Activated CD4-positive, alpha-beta T cell treated with anti-CD3 and anti-CD28 coated beads for 4 hours (primary cell): ENCODE data around the gene STXBP6.
"Not testable (repeated sequence)": the region's sequence is repeated elsewhere in the genome, so short reads cannot be mapped to it uniquely, and the experiment has no call there.

Experiments
- DNase-seq, 2 donors: peaks; one replicate each; pipeline ENCODE4 v3.0.0-alpha.2; 2020

STXBP6 gene

DNA sequence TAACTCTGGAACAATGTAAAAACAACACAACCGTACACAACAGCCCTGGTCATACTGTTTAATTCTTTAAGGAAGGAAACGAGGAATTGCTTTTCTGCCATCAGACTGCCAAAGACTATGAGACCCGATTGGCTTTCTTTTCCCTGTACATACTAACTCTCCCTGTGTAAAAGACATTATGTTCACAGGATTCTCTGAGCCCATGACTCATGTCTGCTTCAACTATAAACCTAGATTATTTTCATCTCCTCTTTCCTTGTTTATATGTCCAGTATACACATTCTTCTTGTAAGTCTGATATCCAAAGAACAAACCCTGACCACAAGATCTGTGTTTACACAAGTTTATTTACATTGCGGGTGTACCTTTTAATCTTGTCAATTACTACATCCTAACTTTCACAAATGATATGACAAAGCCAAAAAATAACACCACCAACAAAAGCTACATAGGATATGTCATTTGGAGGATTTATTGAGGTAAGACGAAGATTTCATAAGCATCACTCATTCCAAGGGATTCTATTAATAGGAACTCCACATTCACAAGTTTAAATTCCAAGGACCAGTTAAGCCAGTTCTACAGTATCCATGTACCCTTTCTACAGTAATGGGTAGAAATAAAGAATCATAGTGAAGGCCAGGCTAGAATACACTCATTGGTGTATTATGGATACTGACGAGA is 67.3 kb downstream of the STXBP6 start:
- DNase-seq: no peak

DNA sequence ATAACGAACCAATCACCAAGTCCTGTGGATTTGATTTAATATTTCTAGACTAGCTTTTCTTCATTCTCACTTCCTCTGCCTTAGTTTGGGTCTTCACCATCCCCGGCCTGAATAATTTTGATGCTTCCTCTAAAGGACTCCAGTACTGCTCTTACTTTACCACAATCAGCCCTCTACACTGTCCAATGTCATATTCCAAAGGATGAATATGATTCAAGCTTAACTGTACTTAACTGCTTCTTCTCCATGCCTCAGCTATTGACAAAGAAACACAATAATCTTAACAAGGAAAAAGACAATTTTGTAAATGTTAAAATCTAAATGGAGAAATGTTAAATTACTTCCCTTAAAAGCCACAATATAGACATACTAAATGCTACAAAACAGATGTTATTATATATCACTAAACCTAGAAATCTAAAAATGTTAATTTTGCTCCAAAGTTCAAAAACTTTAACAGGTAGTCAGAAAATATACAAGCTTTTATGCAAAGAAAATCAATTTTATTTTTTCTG is 70.2 kb downstream of the STXBP6 start:
- no peak for DNase-seq

DNA sequence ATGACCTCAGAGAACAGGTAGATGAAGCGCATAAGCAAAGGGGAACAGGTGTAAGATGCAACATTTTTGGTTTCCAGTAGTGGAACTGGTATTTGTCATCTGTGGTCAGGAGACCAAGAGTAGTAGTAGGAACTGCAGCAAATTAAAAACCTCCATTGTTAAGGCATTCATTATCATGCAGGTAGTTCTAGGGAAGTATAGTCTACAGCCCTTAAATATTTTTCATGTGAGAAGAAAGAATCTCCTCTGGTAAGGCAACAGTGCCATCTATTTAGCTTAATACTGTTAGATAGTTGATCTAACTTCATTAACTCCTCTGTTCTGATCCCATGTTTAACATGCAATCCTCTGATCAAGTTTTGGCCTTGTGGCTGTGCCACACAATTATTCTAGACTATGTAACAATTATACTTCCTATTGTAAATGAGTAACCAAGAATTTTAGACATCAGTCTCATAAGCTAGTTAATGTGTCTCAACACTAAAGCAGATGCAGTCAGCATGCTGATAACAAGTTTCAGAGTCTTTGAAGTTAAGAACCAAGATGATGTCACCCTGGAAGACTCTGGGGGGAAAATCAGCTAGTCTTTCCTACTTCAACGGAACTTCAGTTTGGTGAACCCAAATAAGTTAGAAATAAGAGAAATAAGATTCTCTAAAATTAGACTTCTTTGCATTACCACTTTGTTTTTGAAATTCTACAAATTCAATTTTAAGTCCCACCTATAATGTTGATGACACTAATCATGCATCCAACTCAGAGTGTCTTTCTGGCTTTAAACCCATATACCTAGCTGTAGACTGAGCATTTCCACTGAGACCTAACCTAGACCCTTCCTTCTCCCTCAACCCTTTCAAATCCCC is 70.9 kb downstream of the STXBP6 start:
- DNase-seq: no peak

DNA sequence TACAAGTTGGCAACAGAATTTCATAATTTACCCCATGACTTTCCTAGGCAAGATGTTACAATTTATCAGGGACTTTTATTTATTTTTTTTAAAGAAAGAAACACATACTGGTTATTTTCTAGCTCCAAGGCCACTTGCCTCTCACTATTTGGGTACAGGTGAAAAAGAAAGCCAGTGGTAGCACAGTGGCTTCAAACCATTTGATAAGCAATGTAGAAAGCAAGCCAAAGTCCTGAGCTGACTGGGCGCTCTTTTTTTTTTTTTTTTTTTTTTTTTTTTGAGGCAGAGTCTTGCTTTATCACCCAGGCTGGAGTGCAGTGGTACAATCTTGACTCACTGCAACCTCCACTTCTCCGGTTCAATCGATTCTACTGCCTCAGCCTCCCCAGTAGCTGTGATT is 73.3 kb downstream of the STXBP6 start:
- DNase-seq: no peak

DNA sequence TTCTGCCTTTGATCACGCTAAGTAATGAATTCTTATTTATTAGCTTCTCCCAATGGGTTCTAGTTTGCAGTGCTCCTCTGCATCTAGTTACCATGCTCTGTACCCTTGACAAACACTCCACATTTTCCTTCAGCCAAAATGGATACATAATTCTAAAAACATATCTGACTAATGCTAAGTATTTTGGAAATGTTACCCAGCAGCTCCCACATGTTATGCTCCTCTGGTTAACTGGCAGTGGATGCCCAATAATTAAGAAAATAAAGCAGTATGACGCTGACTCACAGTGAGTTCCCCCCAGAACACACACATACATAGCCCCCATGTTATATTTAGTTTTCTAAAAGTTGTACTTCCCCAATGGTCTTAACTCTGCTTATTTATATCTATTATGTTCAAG is 74.6 kb downstream of the STXBP6 start:
- DNase-seq: no peak

DNA sequence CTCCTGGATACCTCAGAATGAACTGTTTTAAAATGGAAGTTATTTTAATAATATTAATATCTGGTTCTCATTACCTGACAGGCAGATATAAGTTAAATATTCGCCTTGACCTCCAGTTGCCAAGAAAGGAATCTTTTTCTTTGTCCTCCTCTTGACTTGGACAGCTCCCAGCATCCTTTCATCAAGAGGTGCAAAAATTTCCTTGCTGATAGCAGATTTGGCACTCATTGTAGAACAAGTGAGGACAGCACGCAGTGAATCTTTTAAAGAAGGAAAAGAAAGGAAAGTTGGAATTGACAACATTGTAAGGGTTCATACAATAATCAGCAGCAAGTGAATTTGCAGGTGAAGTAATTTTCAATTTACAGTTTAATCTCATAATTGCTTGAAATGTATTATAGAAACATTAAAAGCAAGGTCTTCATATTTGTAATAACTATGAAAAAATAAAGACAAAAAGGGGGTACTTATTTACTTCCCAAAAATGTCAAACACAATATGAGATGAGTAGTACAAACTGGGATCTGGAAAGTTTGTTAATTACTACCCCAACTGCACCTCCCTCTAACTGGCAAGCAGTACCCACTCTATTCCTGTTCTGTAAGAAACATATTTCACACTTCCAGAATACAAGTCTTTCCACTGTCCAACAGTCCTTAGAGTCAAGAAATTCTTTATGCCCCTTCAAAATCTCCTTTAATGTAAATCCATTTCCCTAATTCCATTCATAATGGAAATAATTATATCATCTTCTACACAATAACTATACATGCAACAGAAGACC is 75.2 kb downstream of the STXBP6 start:
- DNase-seq: no peak

DNA sequence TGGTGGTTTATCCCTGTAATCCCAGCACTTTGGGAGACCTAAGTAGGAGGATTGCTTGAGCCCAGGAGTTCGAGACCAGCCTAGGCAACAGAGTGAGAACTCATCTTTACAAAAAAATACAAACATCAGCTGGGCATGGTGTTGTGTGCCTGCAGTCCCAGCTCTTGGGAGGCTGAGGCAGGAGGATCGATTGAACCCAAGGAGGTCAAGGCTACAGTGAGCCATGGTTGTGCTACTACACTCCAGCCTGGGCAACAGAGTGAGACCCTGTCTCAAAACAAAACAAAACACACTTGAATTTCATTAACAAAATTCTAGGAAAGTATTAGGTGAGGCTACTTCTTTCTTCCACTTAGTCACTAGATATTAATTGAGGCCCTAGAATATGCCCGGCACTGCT is 77.1 kb downstream of the STXBP6 start:
- DNase-seq: no peak

DNA sequence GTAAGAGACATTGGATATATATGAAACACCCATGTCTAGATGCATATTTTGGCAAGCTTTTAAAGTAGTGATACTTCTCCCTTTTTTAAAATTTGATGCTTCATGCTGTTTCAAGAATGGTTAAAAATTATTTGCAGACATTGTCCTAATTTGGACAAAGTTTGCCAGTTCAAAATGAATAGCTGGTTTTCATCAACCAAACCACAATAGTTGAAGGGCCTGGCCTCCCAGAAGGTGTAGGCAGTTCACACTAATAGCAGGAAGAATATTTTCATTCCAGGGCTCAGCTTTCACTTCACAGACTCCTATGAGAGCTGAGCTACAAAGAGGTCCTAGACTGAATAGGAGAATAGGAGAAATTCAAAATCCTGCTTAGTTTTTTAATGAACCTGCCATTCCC is 78.7 kb downstream of the STXBP6 start:
- no peak for DNase-seq

DNA sequence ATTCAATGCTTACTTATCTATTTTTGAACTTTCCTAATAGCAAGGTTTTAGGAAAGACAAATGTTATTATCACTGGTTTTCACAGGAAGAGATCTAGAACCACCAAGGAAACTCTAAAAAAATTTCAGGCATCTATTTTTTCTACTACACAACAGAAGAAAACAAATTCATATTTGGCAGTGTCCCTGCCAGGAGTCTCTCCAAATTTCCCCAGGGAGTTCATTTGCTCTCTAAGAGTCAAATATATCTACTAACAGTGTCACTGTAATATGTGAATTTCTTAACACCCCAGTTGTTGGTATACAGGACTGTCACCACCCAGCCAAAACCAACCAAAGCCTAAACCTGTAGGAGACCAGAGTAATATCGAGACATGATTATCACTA is 83.4 kb downstream of the STXBP6 start:
- no peak for DNase-seq

DNA sequence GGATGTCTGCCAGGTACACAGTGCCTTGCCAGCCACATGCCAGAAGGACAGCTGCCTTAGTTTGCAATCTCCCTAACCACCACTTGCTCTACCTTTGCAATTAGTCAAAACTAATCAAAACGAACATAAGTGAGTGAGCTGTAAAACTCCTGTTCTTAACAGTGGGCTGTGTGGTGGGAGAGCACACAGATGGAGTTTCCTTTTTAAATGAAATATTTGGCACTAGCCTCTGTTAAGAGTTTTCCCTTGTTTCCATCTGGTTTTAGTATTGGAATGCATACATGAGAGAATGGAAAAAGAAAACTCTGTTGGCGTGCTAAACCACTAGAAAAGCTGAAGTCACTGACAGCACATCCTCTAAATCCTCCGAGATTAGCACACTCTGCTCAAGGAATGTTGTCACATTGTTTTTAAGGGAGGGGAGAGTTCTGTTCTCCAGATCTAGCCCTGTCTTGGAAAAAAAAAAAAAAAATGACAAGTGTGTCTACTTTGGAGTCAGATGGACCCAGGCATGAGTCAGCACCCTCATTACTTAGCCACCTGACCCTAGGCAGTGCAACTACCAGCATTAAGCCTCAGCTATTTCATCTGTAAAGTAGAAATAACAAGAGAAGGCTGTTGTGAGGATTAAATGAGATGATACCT is 83.9 kb downstream of the STXBP6 start:
- no peak for DNase-seq

DNA sequence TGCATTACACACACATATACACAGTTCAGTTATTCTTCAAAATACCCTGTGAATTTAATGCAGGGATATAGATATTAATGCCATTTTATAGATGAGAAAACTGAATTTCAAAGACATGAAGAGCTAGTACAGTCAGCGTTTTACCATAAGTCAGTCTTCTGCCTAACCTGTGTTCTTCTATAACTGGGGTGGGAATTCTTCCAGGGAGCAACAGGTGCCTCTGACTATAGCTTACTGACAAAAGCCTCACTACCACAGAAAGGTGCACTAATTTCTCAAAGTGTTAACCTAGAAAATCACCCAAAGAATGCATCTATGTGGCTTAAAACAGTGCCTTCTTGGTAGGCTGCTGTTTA is 84.4 kb downstream of the STXBP6 start:
- DNase-seq: no peak

DNA sequence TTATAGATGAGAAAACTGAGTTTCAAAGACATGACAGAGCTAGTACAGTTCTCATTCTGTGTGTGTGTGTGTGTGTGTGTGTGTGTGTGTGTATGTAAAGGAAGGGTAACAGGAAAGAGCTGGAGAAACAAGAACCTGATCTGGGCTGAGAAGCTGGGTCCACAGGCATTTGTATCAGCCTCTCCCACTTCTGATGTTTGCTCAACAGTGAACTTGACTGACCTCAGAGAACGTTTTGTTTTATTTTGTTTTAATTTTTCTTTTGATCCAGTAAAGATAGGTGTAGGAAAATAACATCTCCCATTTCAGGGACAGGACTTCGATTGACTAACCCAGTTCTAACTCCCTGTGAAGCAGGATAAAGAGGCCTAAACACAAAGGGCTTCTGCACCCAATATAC is 85.4 kb downstream of the STXBP6 start:
- no peak for DNase-seq

DNA sequence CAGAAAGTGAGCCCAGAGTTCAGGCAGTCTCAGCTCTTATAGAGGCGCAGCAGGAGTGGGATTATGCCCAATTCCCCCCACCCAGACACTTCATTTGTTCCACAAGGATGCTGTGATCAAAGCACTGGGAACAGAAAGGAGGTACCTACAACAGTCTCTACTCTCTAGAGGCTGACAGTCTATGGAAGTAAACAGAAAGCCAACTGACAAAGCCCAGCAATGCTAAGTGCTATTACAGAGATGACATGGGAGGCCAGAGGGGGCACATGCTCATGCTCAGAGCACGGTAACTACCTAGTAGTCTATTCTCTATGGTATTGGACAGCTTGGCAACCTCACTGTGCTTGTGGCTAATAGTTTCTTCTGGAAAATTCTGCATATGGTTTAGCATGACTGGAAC is 85.9 kb downstream of the STXBP6 start:
- no peak for DNase-seq

DNA sequence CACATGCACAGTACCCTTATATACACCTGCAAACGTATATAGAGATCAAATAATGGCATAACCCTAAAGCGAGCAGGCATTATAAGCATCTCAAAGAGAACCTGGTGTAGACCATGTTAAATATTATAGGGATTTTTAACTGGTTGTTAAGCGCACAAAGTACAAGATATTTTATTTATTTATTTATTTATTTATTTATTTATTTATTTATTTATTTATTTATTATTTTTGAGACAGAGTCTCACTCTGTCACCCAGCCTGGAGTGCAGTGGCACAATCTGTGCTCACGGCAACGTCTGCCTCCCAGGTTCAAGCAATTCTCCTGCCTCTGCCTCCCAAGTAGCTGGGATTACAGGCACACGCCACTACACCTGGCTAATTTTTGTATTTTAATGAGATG is 87.8 kb downstream of the STXBP6 start:
- not testable (repeated sequence) for DNase-seq

DNA sequence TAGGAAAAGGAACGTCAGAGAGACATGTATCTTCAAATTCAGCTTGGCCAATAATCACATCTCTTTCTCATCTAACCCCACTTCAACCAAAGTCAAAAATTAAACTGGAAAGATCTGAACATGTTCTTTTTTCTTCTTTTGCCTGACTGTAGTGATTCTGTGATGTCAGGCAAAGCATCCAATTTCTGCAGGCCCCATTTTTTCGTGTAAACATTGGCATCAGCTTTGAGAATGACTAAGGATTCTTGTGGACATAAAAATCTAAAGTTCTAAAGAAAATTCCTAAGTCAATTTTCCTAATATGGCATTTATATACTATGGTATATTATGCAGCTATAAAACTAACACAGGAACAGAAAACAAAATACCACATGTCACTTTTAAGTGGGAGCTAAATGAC is 89.1 kb downstream of the STXBP6 start:
- DNase-seq: no peak

DNA sequence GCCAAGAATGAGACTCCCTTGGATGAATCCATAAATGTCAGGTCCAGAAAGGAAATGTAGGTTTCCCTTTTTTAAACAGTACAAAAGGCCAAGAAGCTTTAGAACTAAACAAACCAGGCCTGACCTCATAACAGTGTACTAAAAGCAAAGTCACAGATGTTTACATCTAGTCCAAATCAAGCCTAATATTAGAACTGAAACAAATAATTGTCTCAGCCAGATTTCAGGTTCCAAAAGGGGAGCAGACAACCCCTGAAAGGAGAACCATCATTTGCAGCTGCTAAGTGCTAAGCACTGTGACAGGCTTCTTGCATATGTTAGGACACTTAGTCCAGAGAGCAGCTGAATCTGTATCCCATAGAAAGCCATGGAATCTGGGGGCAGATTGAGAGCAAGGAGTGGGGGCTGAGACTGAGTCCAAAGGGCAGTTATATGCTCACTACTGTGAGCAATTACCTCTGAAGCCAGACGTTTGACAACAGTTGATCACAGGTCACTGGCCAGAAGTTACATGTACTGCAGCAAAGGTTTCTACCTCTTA is 90.1 kb downstream of the STXBP6 start:
- DNase-seq: no peak

DNA sequence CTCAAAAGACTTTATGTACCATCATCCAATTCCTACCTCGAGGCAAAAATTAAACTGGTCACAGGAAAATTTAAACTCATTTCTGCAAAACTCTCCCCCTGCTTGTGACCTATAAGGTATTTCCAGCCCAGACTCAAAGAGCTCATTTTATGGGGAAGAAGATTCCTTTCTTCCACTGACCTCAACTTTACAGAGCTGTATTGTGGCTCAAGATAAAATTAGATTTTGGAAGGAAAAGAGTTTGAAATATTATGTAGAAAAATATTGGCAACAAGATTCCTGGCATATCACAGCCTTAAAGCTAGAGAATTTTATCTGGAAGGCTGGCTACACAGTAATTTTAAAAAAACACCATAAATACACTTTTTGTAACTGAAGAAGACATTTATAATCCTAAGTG is 91.7 kb downstream of the STXBP6 start:
- DNase-seq: no peak

DNA sequence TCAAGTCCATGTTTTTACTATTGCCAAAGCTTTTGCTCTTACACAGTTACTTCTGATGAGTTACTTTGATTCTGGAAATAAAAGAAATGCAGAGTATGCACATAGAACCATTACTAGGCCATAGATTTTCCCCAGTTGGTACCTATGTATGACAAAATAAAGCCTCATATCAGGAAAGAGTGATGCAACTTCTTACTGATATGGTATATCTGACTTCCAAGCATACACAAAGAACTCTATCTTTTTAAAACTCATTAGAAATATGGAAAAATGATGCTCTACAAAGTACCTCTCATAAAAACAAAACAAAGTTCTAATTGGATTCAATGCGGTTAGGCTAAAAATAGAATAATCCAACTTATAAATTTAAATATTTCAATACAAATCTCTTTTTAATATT is 92.1 kb downstream of the STXBP6 start:
- no peak for DNase-seq

DNA sequence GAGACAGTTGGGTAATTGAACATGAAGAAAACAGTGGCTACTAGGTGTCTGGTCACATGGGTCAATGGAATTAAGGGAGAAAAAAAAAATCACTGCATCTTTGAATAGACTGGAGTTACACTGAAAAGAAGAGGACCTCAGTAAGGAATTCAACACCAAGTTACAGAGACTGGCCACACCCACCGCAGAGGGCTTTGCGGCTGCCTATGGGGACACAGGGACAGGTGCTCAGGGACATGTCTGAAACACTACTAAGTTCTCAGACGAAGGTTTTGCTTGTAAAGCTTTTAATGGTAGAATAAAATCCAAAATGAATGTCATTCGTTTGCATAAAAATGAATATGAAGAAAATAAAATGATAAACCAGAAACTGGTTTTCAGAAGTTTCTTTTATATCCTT is 93.8 kb downstream of the STXBP6 start:
- no peak for DNase-seq

DNA sequence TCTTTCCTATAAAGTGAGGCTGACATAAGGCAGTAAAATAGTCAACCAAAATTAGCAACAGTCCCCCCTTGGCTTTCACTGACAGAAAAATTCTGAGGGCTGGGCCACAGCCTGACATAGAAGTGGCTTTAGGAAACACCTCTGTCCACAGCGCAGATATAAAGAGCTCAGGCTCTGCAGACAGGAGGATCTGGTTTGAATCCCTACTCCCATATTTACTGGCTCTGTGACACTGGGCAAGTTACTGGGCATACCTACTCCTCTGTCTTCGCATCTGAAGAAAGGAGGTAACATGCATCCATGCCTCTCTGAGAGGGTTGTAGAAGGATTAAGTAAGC is 95.3 kb downstream of the STXBP6 start:
- DNase-seq: no peak

DNA sequence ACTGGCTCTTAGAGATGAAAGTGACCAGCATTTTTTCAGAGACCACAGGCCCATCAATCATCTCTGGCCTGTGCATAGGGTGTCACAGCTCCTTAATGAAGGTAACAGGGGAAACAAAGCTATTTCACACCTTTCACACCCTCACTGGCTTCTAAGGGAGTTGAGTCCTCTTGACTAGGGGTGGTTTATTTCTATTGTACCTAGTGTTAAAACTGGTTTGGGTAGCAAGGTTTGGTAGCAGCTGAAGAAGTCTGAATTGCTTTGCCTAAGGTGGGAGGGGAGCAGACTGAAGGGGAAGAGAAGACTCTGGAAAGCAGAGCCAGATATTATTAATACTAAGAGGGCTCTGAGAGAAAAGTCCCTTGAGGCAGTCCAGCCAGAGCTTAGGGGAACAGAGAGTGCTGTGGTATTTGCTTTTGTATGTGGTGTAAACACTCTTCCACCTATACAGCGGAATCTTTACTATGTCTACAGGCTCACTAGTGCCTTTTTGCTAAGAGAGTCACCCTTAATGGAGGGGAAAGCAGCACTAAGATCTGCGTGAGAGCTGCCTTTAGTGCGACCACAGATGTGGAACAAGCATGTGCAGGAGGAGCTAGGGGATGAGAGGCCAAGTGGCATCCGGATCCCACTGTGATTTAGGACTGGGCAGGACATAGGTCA is 95.8 kb downstream of the STXBP6 start:
- no peak for DNase-seq

DNA sequence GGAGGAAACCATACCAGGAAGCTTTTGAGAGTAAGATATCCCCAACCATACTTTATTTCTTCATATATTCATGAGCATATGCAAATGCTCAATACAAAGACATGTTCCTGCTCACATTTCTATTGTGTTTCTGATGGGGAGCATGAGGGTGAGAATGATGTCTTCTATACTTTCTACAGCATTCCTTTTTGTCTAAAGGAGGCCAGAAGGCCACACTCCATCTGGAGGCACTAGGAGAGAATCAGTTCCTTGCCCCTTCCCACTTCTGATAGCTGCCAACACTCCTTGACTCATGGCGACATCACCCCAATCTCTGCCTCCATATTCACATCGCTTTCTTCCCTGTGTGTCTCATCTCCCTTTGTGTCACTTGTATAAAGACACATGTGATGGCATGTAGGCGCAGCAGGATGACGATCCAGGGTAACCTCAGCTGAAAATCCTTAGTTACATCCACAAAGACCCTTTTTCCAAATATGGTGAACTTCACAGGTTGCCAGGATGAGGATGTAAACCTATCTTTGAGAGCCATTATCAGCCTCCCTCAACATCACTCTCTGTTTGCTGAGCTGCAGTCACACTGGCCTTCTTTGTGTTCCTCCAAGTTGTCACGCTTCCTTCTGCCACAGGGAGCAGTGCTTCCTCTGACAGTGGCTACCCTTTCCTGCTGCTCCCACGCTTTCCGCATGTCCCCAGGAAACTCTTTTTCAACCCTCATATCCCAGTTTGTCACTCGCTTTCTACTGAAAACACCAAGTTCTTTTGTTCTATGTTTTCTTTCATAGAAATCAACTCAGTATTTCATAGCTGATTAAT is 96.9 kb downstream of the STXBP6 start:
- DNase-seq: no peak
